ENCODE data around the gene ZC3H7A. TPM values are rescaled to one million over a fixed set of nuclear protein-coding genes. Genes with fewer than 3 reads are reported as not detected.
A peak's percentile ranks its signal among the peaks of the same experiment; 100 is the strongest.

ZC3H7A gene
- total RNA-seq, 1 donor from 2014 or later: 22.6 TPM

- intact Hi-C loops (cut with DNase I): loop anchor here (5.0 kb wide), 2 partner anchors 38 to 53 kb away; partner anchors contain the start of gene ZC3H7A
- no peak for DNase-seq (ENCODE audit: missing footprints)
- ATAC-seq: no peak
These were observed 53.0 kb downstream of the ZC3H7A start for GRCh38 chr16:11744075-11744470.

GRCh38 chr16:11743308-11744074 lies 53.6 kb downstream of the ZC3H7A start:
- peak; percentile 68 for DNase-seq (ENCODE audit: missing footprints)
- no peak for ATAC-seq
- intact Hi-C loops (cut with DNase I): loop anchor here (5.0 kb wide), 2 partner anchors 39 to 54 kb away; partner anchors contain the start of gene ZC3H7A

GRCh38 chr16:11742536-11743307 lies 54.3 kb downstream of the ZC3H7A start, which contains the start of gene TXNDC11:
TSS of gene TXNDC11 (minus strand) at chr16:11742857. CDS start at chr16:11742730, 127 bp downstream.
- ATAC-seq (peak; percentile 99), DNase-seq (ENCODE audit: missing footprints) (peak; percentile 100)
- intact Hi-C loops (cut with DNase I): loop anchor here (5.0 kb wide), 2 partner anchors 40 to 55 kb away; partner anchors contain the start of gene ZC3H7A

- intact Hi-C loops (cut with DNase I): loop anchor here (5.0 kb wide), 2 partner anchors 40 to 55 kb away; partner anchors contain the start of gene ZC3H7A
- peak; percentile 4 for ATAC-seq
- no peak for DNase-seq (ENCODE audit: missing footprints)
These were observed 54.9 kb downstream of the ZC3H7A start for GRCh38 chr16:11742093-11742535.

GRCh38 chr16:11740567-11740966 lies 56.5 kb downstream of the ZC3H7A start:
- intact Hi-C loops (cut with DNase I): loop anchor here (5.0 kb wide), 2 partner anchors 42 to 57 kb away; partner anchors contain the start of gene ZC3H7A
- DNase-seq (ENCODE audit: missing footprints) (no peak), ATAC-seq (no peak)

- ATAC-seq: no peak
- intact Hi-C loops (cut with DNase I): no loop called here
- no peak for DNase-seq (ENCODE audit: missing footprints)
These were observed 58.1 kb downstream of the ZC3H7A start for GRCh38 chr16:11738742-11739544.

- intact Hi-C loops (cut with DNase I): no loop called here
- DNase-seq (ENCODE audit: missing footprints): no peak
- no peak for ATAC-seq
These were observed 59.3 kb downstream of the ZC3H7A start for GRCh38 chr16:11737713-11738112.

- DNase-seq (ENCODE audit: missing footprints) (no peak), ATAC-seq (no peak)
- intact Hi-C loops (cut with DNase I): no loop called here
These were observed 60.2 kb downstream of the ZC3H7A start for GRCh38 chr16:11736903-11737302.

GRCh38 chr16:11735787-11736186 lies 61.3 kb downstream of the ZC3H7A start:
- DNase-seq (ENCODE audit: missing footprints) (no peak), ATAC-seq (no peak)
- intact Hi-C loops (cut with DNase I): no loop called here

GRCh38 chr16:11734653-11735043 lies 62.4 kb downstream of the ZC3H7A start:
- ATAC-seq: peak; percentile 15
- no peak for DNase-seq (ENCODE audit: missing footprints)
- intact Hi-C loops (cut with DNase I): no loop called here

GRCh38 chr16:11734025-11734652 lies 62.9 kb downstream of the ZC3H7A start:
- intact Hi-C loops (cut with DNase I): no loop called here
- ATAC-seq (peak; percentile 68), DNase-seq (ENCODE audit: missing footprints) (no peak)

- ATAC-seq (no peak), DNase-seq (ENCODE audit: missing footprints) (no peak)
- intact Hi-C loops (cut with DNase I): no loop called here
These were observed 65.8 kb downstream of the ZC3H7A start for GRCh38 chr16:11731222-11731621.

- DNase-seq (ENCODE audit: missing footprints) (no peak), ATAC-seq (no peak)
- intact Hi-C loops (cut with DNase I): no loop called here
These were observed 67.3 kb downstream of the ZC3H7A start for GRCh38 chr16:11729787-11730186.

GRCh38 chr16:11727796-11728543 lies 69.1 kb downstream of the ZC3H7A start:
- no peak for DNase-seq (ENCODE audit: missing footprints)
- ATAC-seq: no peak
- intact Hi-C loops (cut with DNase I): no loop called here

GRCh38 chr16:11726008-11726407 lies 71.0 kb downstream of the ZC3H7A start:
- DNase-seq (ENCODE audit: missing footprints) (no peak), ATAC-seq (no peak)
- intact Hi-C loops (cut with DNase I): no loop called here

GRCh38 chr16:11725457-11725856 lies 71.6 kb downstream of the ZC3H7A start:
- DNase-seq (ENCODE audit: missing footprints) (no peak), ATAC-seq (no peak)
- intact Hi-C loops (cut with DNase I): no loop called here

- ATAC-seq (no peak), DNase-seq (ENCODE audit: missing footprints) (no peak)
- intact Hi-C loops (cut with DNase I): no loop called here
These were observed 74.6 kb downstream of the ZC3H7A start for GRCh38 chr16:11722468-11722808.

Data from Right ventricle myocardium inferior (tissue), 1 donor.